Liver (tissue), 9 donors: ENCODE measurements around the gene SPATA16. TPM values are rescaled to one million over a fixed set of nuclear protein-coding genes. Genes with fewer than 3 reads are reported as not detected.
"Not testable (repeated sequence)": the region's sequence is repeated elsewhere in the genome, so short reads cannot be mapped to it uniquely, and the experiment has no call there.

Experiments
- DNase-seq: peaks from one replicate; pipeline ENCODE4 v3.0.0-alpha.2; 2017; ENCODE audit warnings: low spot score
- H3K27ac ChIP-seq, 2 donors: one replicate each; pipeline ENCODE4 v1.7.0; 2013; ENCODE audit warnings: inconsistent platforms in 2 of 2, low read length in 2 of 2, control low read depth in 1 of 2, low read depth in 1 of 2, mild to moderate bottlenecking in 1 of 2
- H3K27me3 ChIP-seq, 4 donors: one replicate each; pipeline versions ENCODE4 v1.6.1 to v1.7.0; 2013; ENCODE audit warnings: low read length in 3 of 4, inconsistent platforms in 1 of 4, mild to moderate bottlenecking in 1 of 4, moderate library complexity in 1 of 4; ENCODE audit not compliant: control insufficient read depth in 4 of 4, insufficient read depth in 4 of 4
- H3K36me3 ChIP-seq, 4 donors: one replicate each; pipeline versions ENCODE4 v1.6.1 to v1.7.0; 2013; ENCODE audit warnings: low read length in 3 of 4, mild to moderate bottlenecking in 3 of 4, low read depth in 1 of 4, moderate library complexity in 1 of 4; ENCODE audit not compliant: control insufficient read depth in 4 of 4, insufficient read depth in 3 of 4
- H3K4me1 ChIP-seq, 4 donors: one replicate each; pipeline versions ENCODE4 v1.6.1 to v1.7.0; 2013; ENCODE audit warnings: low read length in 3 of 4, mild to moderate bottlenecking in 3 of 4, moderate library complexity in 1 of 4; ENCODE audit not compliant: control insufficient read depth in 4 of 4, insufficient read depth in 4 of 4
- H3K4me3 ChIP-seq, 3 donors: one replicate each; pipeline versions ENCODE4 v1.6.1 to v1.7.0; 2013; ENCODE audit warnings: low read length in 3 of 3, control low read depth in 1 of 3, low read depth in 1 of 3, mild to moderate bottlenecking in 1 of 3
- H3K9ac ChIP-seq, 2 donors: one replicate each; pipeline ENCODE4 v1.7.0; 2013; ENCODE audit warnings: low read length in 2 of 2, mild to moderate bottlenecking in 2 of 2, moderate library complexity in 2 of 2, control low read depth in 1 of 2, low read depth in 1 of 2
- H3K9me3 ChIP-seq, 4 donors: one replicate each; pipeline versions ENCODE4 v1.6.1 to v1.7.0; 2013; ENCODE audit warnings: low read length in 3 of 4; ENCODE audit not compliant: control insufficient read depth in 4 of 4
- ATF3 ChIP-seq: IDR thresholded peaks from 2 replicates; pipeline ENCODE4 v1.6.1; 2016; ENCODE audit warnings: antibody characterized with exemption
- CTCF ChIP-seq: fragments of 150-350 bp; IDR thresholded peaks from 2 replicates; pipeline ENCODE4 v1.5.1; 2017; ENCODE audit warnings: improper control_type of control experiment, low read depth, low read length; ENCODE audit not compliant: missing input control
- EGR1 ChIP-seq, 2 donors: IDR thresholded peaks; 2 replicates each; pipeline ENCODE4 v1.6.1; 2016 to 2018; ENCODE audit warnings: antibody characterized with exemption in 2 of 2, low read depth in 2 of 2
- GABPA ChIP-seq, 2 donors: IDR thresholded peaks in 1 of 2; conservative IDR thresholded peaks in 1 of 2; 2 replicates each; pipeline ENCODE4 v1.6.1; 2016; ENCODE audit warnings: antibody characterized with exemption in 2 of 2, mild to moderate bottlenecking in 1 of 2, moderate library complexity in 1 of 2
- HNF4A ChIP-seq, 2 donors: conservative IDR thresholded peaks; 2 replicates each; pipeline ENCODE4 v1.6.1; 2016; ENCODE audit warnings: antibody characterized with exemption in 2 of 2, mild to moderate bottlenecking in 2 of 2
- HNF4G ChIP-seq: IDR thresholded peaks from 2 replicates; pipeline ENCODE4 v1.6.1; 2016; ENCODE audit warnings: antibody characterized with exemption
- JUND ChIP-seq, 2 donors: IDR thresholded peaks; 2 replicates each; pipeline ENCODE4 v1.6.1; 2016; ENCODE audit warnings: antibody characterized with exemption in 2 of 2
- NR2F2 ChIP-seq: IDR thresholded peaks from 2 replicates; pipeline ENCODE4 v1.6.1; 2016; ENCODE audit warnings: antibody characterized with exemption
- REST ChIP-seq: IDR thresholded peaks from 2 replicates; pipeline ENCODE4 v1.6.1; 2016; ENCODE audit warnings: antibody characterized with exemption, mild to moderate bottlenecking
- RXRA ChIP-seq, 2 donors: IDR thresholded peaks; 2 replicates each; pipeline ENCODE4 v1.6.1; 2017 to 2018; ENCODE audit warnings: antibody characterized with exemption in 2 of 2, mild to moderate bottlenecking in 1 of 2
- SP1 ChIP-seq: IDR thresholded peaks from 2 replicates; pipeline ENCODE4 v1.6.1; 2018; ENCODE audit warnings: antibody characterized with exemption, mild to moderate bottlenecking
- TAF1 ChIP-seq: conservative IDR thresholded peaks from 2 replicates; pipeline ENCODE4 v1.6.1; 2016; ENCODE audit warnings: antibody characterized with exemption, mild to moderate bottlenecking
- ZBTB33 ChIP-seq: IDR thresholded peaks from 2 replicates; pipeline ENCODE4 v1.6.1; 2016; ENCODE audit warnings: antibody characterized with exemption
- WGBS: extraction: QIAGEN DNeasy Blood & Tissue Kit; methylation state at CpG from one replicate; pipeline ENCODE4 v1.1.7; 2013; 5-methylcytosine and 5-hydroxymethylcytosine counted together
- polyA plus RNA-seq, 2 donors: library from polyadenylated mRNA; stranded (reverse) in 1 of 2; unstranded in 1 of 2; fragments of 200-250 nt in 1 of 2; fragments of >200 nt in 1 of 2; fragmentation: Nextera tagmentation in 1 of 2; extraction: Ambion mirVana in 1 of 2; gene quantifications; one replicate each; pipeline versions ENCODE4 v1.2.1 to v1.2.3, GENCODE V29; 2013 to 2015
- total RNA-seq, 2 donors: library from RNA; depleted of rRNA; stranded (reverse); fragments of >200 nt; gene quantifications; one replicate each; pipeline ENCODE4 v1.2.3, GENCODE V29; 2014
- donor health status: healthy.
- donor health status: healthy.
- donor health status: healthy.
- donor health status: healthy.
- donor health status: healthy.

Gene SPATA16
- total and polyA plus RNA-seq, 4 donors = not detected

GRCh38 chr3:172882563-172882962, 258.5 kb downstream of the SPATA16 start:
- no peak for DNase-seq
- H3K27ac ChIP-seq = no peak overlapping the region
- H3K27me3 ChIP-seq = no peaks in the 10 kb centered on the region
- no peak for TF ChIP-seq SP1
- TF ChIP-seq TAF1 = no peak
- no peak for TF ChIP-seq ZBTB33
- no peak for TF ChIP-seq ATF3
- TF ChIP-seq GABPA (IDR thresholded peaks at IDR 0.05 in 1 of 2, conservative IDR thresholded peaks at IDR 0.05 in 1 of 2) = no peak
- WGBS = 65% methylated on average over 1 of the region's 1 CpG
- H3K4me3 ChIP-seq = no peak overlapping the region
- no peaks in the 10 kb centered on the region for H3K9me3 ChIP-seq
- no peak overlapping the region for H3K9ac ChIP-seq
- no peaks in the 10 kb centered on the region for H3K36me3 ChIP-seq
- no peaks in the 10 kb centered on the region for H3K4me1 ChIP-seq

- H3K36me3 ChIP-seq, H3K27me3 ChIP-seq, H3K4me3 ChIP-seq, H3K27ac ChIP-seq, H3K9me3 ChIP-seq, H3K9ac ChIP-seq, H3K4me1 ChIP-seq, DNase-seq: not testable (repeated sequence)
- 60% methylated on average over 2 of the region's 2 CpGs for WGBS
Measured at GRCh38 chr3:172879381-172879780, 261.7 kb downstream of the SPATA16 start.

- Histone ChIP-seq H3K9ac (no peak overlapping the region), H3K36me3 (no peaks in the 10 kb centered on the region), H3K4me3 (no peak overlapping the region), H3K9me3 (no peaks in the 10 kb centered on the region), H3K27ac (no peak overlapping the region), H3K27me3 (no peaks in the 10 kb centered on the region), H3K4me1 (no peaks in the 10 kb centered on the region)
- TF ChIP-seq EGR1 (IDR thresholded peaks at IDR 0.05; ENCODE audit: low read depth in 2 of 2) (no peak), NR2F2 (peak; percentile 12), HNF4A (conservative IDR thresholded peaks at IDR 0.05) (no peak), CTCF (no peak)
- no peak for DNase-seq
- 54% methylated on average over 4 of the region's 4 CpGs for WGBS
Measured at GRCh38 chr3:172877011-172877410, 264.0 kb downstream of the SPATA16 start.

- H3K4me3 ChIP-seq = no peak overlapping the region
- no peaks in the 10 kb centered on the region for H3K4me1 ChIP-seq
- no peak for DNase-seq
- H3K36me3 ChIP-seq = no peaks in the 10 kb centered on the region
- H3K27me3 ChIP-seq = no peaks in the 10 kb centered on the region
- no peak overlapping the region for H3K9ac ChIP-seq
- no peaks in the 10 kb centered on the region for H3K9me3 ChIP-seq
- WGBS = 53% methylated on average over 3 of the region's 3 CpGs
- H3K27ac ChIP-seq = no peak overlapping the region
- TF ChIP-seq JUND (IDR thresholded peaks at IDR 0.05) (no peak), NR2F2 (no peak), SP1 (no peak), ATF3 (no peak), HNF4A (conservative IDR thresholded peaks at IDR 0.05) (no peak), CTCF (no peak), RXRA (IDR thresholded peaks at IDR 0.05) (no peak), REST (no peak), HNF4G (no peak)
Measured at GRCh38 chr3:172876297-172876696, 264.7 kb downstream of the SPATA16 start.
